PC-9 (cell line): ENCODE results near the gene PCNX3. TPM values are rescaled to one million over a fixed set of nuclear protein-coding genes. Genes with fewer than 3 reads are reported as not detected.

ENCODE experiments used
- BruUV-seq: library from RNA; stranded (reverse); fragments of 400-500 nt; replicated peaks from 2 replicates; lab custom pipeline; 2021; lab: Mats Ljungman, UMichigan
- CTCF ChIA-PET: fragments of 300-600 bp; sonication (Branson Sonifier 250); formaldehyde crosslinking; loops from one replicate; lab custom pipeline; 2022; ENCODE audit warnings: antibody characterized with exemption; lab: Charles Lee
- POLR2A ChIA-PET: fragments of 300-600 bp; sonication (Branson Sonifier 250); formaldehyde crosslinking; loops from one replicate; lab custom pipeline; 2022; ENCODE audit warnings: antibody characterized with exemption; ENCODE audit not compliant: unreplicated experiment; lab: Charles Lee
- DNase-seq, 2 experiments: peaks; one replicate each; pipeline versions ENCODE4 v3.0.0 to v3.0.0-alpha.2; 2015 to 2022; ENCODE audit warnings: mixed read lengths in 1 of 2
- H2AFZ ChIP-seq: fragments of 200-600 bp; sonication (generic); 2 replicates; pipeline ENCODE4 v1.8.1; 2017; ENCODE audit warnings: antibody characterized with exemption
- H3F3A ChIP-seq: fragments of 200-600 bp; sonication (generic); 2 replicates; pipeline ENCODE4 v1.8.1; 2017; ENCODE audit warnings: antibody characterized with exemption, mild to moderate bottlenecking, low read depth; ENCODE audit not compliant: insufficient read depth
- H3K27ac ChIP-seq: fragments of 200-600 bp; sonication (generic); 2 replicates; pipeline ENCODE4 v1.6.1; 2016; ENCODE audit warnings: mixed run types
- H3K27me3 ChIP-seq: fragments of 200-600 bp; sonication (generic); 2 replicates; pipeline ENCODE4 v1.6.1; 2016; ENCODE audit warnings: low read depth, mixed run types; ENCODE audit not compliant: insufficient read depth
- H3K36me3 ChIP-seq: fragments of 200-600 bp; sonication (generic); 2 replicates; pipeline ENCODE4 v1.6.1; 2016; ENCODE audit warnings: low read depth, mixed run types
- H3K4me1 ChIP-seq: fragments of 200-600 bp; sonication (generic); replicated peaks from 2 replicates; pipeline ENCODE4 v1.6.1; 2016; ENCODE audit warnings: mixed run types; ENCODE audit not compliant: insufficient read depth
- H3K4me2 ChIP-seq: fragments of 200-600 bp; sonication (generic); 2 replicates; pipeline ENCODE4 v1.6.1; 2017; ENCODE audit warnings: mixed run types
- H3K4me3 ChIP-seq: fragments of 200-600 bp; sonication (generic); 2 replicates; pipeline ENCODE4 v1.6.1; 2016; ENCODE audit warnings: mixed run types
- H3K79me2 ChIP-seq: fragments of 200-600 bp; sonication (generic); 2 replicates; pipeline ENCODE4 v1.6.1; 2017; ENCODE audit warnings: low read depth, mixed run types
- H3K9me2 ChIP-seq: fragments of 200-600 bp; sonication (generic); 2 replicates; pipeline ENCODE4 v1.8.1; 2017; ENCODE audit warnings: mild to moderate bottlenecking; ENCODE audit not compliant: insufficient read depth
- H3K9me3 ChIP-seq: fragments of 200-600 bp; sonication (generic); 2 replicates; pipeline ENCODE4 v1.8.1; 2016; ENCODE audit warnings: low read depth; ENCODE audit not compliant: insufficient read depth
- H4K20me1 ChIP-seq: fragments of 200-600 bp; sonication (generic); 2 replicates; pipeline ENCODE4 v1.8.1; 2017; ENCODE audit not compliant: insufficient read depth
- EZH2 ChIP-seq: fragments of 200-600 bp; sonication (generic); IDR thresholded peaks from 2 replicates; pipeline ENCODE4 v1.8.0; 2017; ENCODE audit warnings: antibody characterized with exemption, low read depth
- intact Hi-C: fragments of 100-400 bp; cut with micrococcal nuclease; formaldehyde crosslinking; loops from one replicate; pipeline ENCODE4 v1.10.0; 2022; ENCODE audit not compliant: unreplicated experiment
- total RNA-seq: library from RNA; stranded (reverse); gene quantifications from 2 replicates; pipeline ENCODE4 v1.2.3, GENCODE V29; 2021
- TF ChIP-seq, protein P1 (sequence below): fragments of 200-600 bp; sonication (generic); conservative IDR thresholded peaks from 2 replicates; pipeline ENCODE4 v1.6.1; 2017; ENCODE audit warnings: mixed run types, antibody characterized with exemption, mild to moderate bottlenecking, moderate library complexity

The PCNX3 gene
- total RNA-seq, 1 experiment from 2014 or later, result 76.9 TPM

- TF ChIP-seq EZH2, result no peak
- TF ChIP-seq, protein P1, sequence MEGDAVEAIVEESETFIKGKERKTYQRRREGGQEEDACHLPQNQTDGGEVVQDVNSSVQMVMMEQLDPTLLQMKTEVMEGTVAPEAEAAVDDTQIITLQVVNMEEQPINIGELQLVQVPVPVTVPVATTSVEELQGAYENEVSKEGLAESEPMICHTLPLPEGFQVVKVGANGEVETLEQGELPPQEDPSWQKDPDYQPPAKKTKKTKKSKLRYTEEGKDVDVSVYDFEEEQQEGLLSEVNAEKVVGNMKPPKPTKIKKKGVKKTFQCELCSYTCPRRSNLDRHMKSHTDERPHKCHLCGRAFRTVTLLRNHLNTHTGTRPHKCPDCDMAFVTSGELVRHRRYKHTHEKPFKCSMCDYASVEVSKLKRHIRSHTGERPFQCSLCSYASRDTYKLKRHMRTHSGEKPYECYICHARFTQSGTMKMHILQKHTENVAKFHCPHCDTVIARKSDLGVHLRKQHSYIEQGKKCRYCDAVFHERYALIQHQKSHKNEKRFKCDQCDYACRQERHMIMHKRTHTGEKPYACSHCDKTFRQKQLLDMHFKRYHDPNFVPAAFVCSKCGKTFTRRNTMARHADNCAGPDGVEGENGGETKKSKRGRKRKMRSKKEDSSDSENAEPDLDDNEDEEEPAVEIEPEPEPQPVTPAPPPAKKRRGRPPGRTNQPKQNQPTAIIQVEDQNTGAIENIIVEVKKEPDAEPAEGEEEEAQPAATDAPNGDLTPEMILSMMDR, result no peak
- DNase-seq, result no peak
- H3K27me3 ChIP-seq, result no peaks in the 10 kb centered on the region
- no TSS peak for BruUV-seq
- H3K4me2 ChIP-seq, result peak overlapping the region; percentile 97
- peaks cover 24% of the 10 kb centered on the region for H3K79me2 ChIP-seq
- ChIA-PET POLR2A (interaction anchor here (0.5 kb wide), 1 partner anchor 154 kb away, joined by 8 read pairs; no protein-coding TSS in a partner anchor), CTCF (no interaction called here)
- H3K4me1 ChIP-seq, result peaks cover 20% of the 10 kb centered on the region
- H3K9me3 ChIP-seq, result no peaks in the 10 kb centered on the region
- peak overlapping the region; percentile 99 for H3K4me3 ChIP-seq
- intact Hi-C loops, result no loop called here
- H3K9me2 ChIP-seq, result no peaks in the 10 kb centered on the region
- H3K27ac ChIP-seq, result peak overlapping the region; percentile 40; the same call in 1 of the 2 replicates
- H4K20me1 ChIP-seq, result peaks cover 6% of the 10 kb centered on the region
- H2AFZ ChIP-seq, result no peak overlapping the region
- H3K36me3 ChIP-seq, result peaks cover 37% of the 10 kb centered on the region
- peaks cover 14% of the 10 kb centered on the region for H3F3A ChIP-seq
Observed at GRCh38 chr11:65661599-65662246, 46.1 kb downstream of the PCNX3 start.

- peaks cover 20% of the 10 kb centered on the region for H3K4me1 ChIP-seq
- H3F3A ChIP-seq, result peaks cover 14% of the 10 kb centered on the region
- H4K20me1 ChIP-seq, result peaks cover 6% of the 10 kb centered on the region
- H3K36me3 ChIP-seq, result peaks cover 36% of the 10 kb centered on the region
- peaks cover 24% of the 10 kb centered on the region for H3K79me2 ChIP-seq
- peak overlapping the region; percentile 99 for H3K4me3 ChIP-seq
- TSS peak; percentile 64 for BruUV-seq
- H2AFZ ChIP-seq, result peak overlapping the region; percentile 70; the same call in 1 of the 2 replicates
- no peaks in the 10 kb centered on the region for H3K9me3 ChIP-seq
- H3K9me2 ChIP-seq, result no peaks in the 10 kb centered on the region
- DNase-seq, result no peak
- peak overlapping the region; percentile 97 for H3K4me2 ChIP-seq
- intact Hi-C loops, result no loop called here
- H3K27me3 ChIP-seq, result no peaks in the 10 kb centered on the region
- TF ChIP-seq, protein P1, result no peak
- no peak for TF ChIP-seq EZH2
- CTCF ChIA-PET, result no interaction called here
- peak overlapping the region; percentile 40; the same call in 1 of the 2 replicates for H3K27ac ChIP-seq
- POLR2A ChIA-PET, result interaction anchor here (0.6 to 1.0 kb wide), 5 partner anchors 50 to 226 kb away, joined by 4 to 19 read pairs (median 5); partner anchors contain the start of gene FIBP
Observed at GRCh38 chr11:65662247-65662798, 46.7 kb downstream of the PCNX3 start.

GRCh38 chr11:65662799-65663638, 47.4 kb downstream of the PCNX3 start, which contains the start of gene RELA:
TSS of gene RELA (minus strand) at chr11:65662916. CDS start at chr11:65662832, 84 bp downstream.
- ChIA-PET POLR2A (interaction anchor here (0.5 to 1.0 kb wide), 9 partner anchors 16 to 228 kb away, joined by 4 to 19 read pairs (median 5); partner anchors contain the start of genes CCDC85B and FIBP), CTCF (interaction anchor here (0.5 to 0.9 kb wide), 3 partner anchors 43 to 225 kb away, joined by 3 to 9 read pairs (median 8); partner anchors contain the start of gene FIBP)
- Histone ChIP-seq H3K79me2 (peaks cover 24% of the 10 kb centered on the region), H2AFZ (peak within 1 kb of the TSS; percentile 87), H3K36me3 (peaks cover 29% of the 10 kb centered on the region), H3K4me1 (peaks cover 20% of the 10 kb centered on the region), H3K4me2 (peak within 1 kb of the TSS; percentile 97), H3K9me2 (no peaks in the 10 kb centered on the region), H3K27ac (peak within 1 kb of the TSS; percentile 80), H3K4me3 (peak within 1 kb of the TSS; percentile 99), H3F3A (peaks cover 14% of the 10 kb centered on the region), H3K27me3 (no peaks in the 10 kb centered on the region), H4K20me1 (peaks cover 6% of the 10 kb centered on the region), H3K9me3 (no peaks in the 10 kb centered on the region)
- BruUV-seq, result TSS peak; percentile 89
- DNase-seq, result peak; percentile 76 to 98
- TF ChIP-seq, protein P1, result no peak
- TF ChIP-seq EZH2, result no peak
- intact Hi-C loops, result loop anchor here (1.0 kb wide), 3 partner anchors 25 to 195 kb away; partner anchors contain the start of genes CFL1, PCNX3 and SIPA1
